HG03558 (cell line): ENCODE results near the gene LZTS2.

Source experiments
- ATAC-seq: cut with Tn5 transposase; IDR thresholded peaks from one replicate; pipeline ENCODE4 v1.9.1; 2021; ENCODE audit warnings: moderate number of reproducible peaks; ENCODE audit not compliant: unreplicated experiment; ENCODE audit errors: extremely low read depth

LZTS2 gene

GRCh38 chr10:101011517-101012423 is 12.2 kb downstream of the LZTS2 start:
- no peak for ATAC-seq

DNA sequence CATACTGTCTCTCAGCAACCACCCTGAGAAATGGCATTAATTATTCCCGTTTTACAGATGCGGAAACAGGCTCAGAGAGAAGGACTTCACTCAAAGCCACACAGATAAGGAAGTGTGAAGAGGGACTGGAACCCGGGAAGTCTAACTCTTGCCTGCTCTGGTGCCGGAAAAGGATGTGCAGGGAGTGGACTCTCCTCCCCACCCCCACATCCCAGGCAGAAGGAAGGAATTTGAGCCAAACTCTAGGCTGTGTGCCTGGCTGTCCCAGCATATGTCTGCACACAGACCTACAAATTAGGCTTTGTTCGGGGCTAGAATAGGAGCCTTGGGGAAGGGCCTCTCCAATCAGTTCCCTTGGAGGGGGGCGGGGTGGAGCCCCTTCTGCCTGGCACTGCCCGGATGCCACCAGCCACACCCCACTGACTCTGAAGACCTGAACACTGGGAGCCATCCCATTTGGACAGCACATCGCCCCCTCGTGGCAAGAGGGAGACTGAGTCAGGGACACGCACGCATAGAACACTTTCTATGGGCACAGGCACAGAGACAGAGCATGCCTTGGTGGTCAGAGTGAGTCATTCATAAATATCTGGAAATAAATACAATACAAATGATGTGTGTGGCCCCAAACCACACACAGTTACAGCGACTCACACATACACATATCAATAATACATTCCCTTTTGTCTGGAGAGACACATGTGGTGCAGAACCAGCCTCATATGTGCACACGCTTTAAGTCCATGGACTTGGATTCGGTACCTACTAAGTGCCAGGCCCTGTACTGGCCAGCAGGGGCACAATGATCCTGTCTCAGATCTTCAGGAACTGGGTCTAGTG is 13.1 kb downstream of the LZTS2 start:
- ATAC-seq = no peak

DNA sequence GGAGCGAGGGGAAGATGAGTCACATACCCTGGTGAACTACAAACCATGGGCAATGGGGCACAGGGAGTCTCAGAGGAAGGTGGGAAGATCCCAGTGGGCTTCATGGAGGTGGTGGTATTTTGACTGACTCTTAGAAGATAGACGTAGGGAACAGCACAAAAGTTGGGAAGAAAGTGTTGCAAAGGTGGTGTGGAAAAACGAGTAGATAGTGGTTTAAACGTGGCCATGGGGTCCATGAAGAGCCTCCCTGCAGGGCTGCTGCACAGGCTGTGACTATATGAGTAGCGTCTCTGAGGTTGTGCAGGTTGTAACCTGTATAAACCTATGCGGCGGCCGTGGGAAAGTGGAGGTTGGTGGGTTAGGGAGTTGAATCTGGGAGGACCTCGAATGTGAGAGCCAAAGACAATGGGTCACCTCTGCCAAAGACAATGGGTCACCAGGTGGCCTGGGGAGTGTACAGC is 13.8 kb downstream of the LZTS2 start:
- ATAC-seq = no peak

DNA sequence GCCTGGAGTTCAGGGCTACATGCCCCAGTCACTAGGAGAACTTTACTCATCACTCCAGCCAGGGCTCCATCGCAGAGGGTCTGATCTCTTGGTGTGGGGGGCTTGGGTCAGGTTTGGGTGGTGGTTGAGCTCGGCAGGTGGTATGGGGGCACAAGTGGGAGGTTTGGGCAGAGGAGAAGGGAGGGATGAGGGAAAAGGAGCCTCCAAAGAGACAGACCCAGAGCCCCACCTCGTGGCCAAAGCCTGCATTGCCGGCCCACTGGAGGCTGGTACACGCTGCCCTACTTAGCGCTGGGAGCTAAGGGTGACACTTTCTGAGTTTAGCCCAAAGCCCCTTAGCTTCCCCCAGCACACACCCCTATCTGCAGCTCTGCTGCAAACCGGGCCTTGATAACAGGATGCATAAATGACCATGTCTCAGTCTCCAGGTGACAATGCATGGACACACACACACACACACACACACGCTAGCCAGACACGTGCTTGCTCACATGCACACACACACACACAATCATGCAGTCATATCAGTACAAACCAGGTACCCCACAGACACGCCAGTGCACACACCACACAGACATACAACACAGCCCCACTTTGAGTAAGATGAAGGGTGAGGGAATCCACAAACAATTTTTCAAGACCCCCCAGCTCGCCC is 14.7 kb downstream of the LZTS2 start:
- no peak for ATAC-seq

GRCh38 chr10:101014966-101015581 is 15.5 kb downstream of the LZTS2 start:
- ATAC-seq = no peak

DNA sequence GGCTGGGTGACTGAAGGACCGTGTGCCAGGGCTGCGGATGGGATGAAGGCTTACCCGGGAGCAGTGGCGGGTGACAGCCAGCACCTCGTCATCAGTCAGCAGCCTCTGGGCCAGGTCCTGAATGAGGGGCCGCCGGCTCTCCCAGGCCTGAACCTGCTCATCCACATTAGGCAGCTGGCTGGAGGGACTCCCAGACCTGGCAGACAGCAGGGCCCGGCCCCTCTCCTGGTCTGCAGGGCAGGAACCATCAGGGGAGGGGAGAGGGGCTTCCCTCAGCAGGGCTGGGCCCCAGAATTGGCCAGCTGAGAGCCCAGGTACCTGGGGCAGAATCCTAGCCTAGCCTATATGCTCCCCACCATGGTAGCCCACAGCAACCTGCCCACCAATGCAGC is 16.0 kb downstream of the LZTS2 start:
- ATAC-seq = no peak

DNA sequence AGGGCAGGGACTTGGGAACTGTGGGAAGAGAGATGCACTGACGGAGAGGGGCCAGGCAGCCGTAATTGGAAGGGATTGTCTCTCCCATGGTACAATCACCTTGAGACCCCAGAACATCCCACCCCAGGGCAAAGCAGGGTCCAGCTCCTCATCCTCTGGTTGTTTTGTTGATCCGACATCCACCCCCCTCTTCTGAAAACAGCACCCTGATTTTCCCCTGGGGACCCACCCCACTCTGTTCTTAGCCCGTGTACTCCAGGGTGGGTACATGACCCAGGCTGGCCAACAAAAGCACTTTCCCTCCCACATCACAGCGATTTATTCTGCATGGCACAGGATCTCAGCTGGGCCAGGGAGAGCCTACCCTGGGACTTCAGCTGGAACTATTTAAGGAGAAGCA is 17.2 kb downstream of the LZTS2 start:
- no peak for ATAC-seq

DNA sequence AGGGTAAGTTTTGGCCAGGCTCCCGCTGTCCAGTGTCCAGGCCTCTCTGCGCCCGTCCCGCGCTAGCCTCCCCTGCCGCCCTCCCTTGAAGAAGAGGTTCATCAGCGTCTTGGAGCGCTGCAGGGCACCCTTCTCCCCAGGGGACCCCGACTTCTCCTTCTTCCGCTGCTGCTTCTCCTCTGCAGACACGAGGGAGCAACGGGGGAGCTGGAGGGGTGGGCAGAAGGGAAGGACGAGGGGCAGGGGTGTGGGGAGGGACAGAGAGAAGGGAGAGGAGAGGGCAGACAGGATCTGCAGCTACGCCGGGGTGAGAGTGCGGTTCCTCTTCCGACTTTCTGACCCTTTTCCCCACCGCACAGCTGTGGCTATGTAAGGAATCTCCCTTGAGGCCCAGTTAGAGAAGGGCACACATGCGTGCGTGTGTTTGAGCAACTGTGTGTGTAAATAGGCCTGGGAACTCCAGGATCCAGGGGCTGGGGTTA is 18.6 kb downstream of the LZTS2 start:
- no peak for ATAC-seq

DNA sequence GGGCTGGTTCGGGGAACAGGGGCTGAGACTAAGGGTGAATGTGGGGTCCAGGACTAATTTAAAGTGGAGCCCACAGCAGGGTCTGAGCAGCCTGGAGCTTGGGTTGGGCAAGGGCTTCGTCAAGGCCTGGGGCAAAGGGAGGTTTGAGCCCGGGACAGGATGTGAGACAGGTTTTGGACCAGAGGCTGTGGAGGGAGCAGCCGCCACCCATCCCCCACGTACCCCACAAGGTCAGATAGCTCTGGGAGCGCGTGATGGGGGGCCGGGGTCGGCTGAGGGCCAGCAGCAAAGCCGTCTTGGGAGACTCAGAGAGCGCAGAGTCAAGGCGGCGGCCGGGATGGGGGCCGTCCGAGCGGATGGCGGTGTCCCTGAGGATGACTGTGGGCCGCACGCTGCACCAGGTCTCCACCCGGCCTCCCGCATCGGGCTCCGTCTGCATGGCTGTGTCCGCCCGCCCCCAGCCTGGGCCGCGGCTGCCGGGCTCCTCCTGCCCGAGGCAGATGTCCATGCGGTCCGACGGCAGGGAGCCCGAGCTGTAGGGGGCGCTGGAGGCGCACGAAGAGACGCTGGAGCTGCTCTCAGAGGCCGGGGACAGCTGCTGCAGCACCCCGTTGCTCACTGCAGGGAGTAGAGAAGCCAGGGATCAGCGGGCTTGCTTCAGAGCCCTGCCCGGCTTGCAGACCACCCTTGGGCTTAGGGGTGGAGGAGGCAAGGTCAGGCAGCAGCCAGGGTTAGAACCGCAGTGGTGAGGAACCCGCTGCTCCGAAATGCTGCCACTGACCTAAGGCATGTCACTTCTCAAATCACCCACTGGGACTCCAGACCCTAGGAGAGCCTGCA is 19.2 kb downstream of the LZTS2 start:
- no peak for ATAC-seq

DNA sequence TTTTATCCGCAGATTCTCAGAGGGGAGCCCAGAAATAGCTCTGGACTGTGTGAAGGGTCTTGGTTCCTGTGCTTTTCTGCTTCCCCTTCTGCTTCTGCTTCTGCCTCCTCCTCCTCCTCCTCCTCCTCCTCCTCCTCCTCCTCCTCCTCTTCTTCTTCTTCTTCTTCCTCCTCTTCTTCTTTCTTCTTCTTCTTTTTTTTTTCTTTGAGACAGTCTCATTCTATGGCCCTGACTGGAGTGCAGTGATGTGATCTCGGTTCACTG is 19.8 kb downstream of the LZTS2 start:
- no peak for ATAC-seq

DNA sequence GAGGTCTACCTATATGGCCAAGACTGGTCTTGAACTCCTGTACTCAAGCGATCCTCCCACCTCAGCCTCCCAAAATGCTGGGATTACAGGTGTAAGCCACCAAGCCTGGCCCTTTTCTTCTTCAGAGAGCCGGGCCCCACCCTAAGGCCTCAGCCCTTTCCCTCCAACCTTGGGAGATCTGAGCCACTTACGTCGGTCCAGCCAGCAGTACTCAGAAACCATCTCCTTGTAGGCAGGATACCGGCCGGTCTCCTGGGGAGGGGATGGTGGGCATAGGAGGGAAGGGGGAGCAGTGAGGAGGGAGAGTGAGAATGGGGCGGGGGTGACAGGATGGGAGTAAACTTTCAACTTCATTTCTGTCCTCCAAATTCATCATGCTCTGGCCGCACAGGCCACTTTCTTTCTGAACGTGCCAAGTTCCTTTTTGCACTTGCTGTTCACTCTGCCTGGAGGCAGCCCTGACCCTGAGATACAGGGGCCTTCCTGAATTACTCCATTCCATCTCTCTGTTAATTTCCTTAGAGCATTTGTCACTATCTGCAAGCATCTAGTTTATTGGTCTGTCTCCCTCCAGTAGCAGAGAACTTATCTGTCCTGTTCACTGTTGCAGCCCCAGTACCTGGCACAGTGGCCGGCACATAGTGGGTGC is 20.9 kb downstream of the LZTS2 start:
- no peak for ATAC-seq

DNA sequence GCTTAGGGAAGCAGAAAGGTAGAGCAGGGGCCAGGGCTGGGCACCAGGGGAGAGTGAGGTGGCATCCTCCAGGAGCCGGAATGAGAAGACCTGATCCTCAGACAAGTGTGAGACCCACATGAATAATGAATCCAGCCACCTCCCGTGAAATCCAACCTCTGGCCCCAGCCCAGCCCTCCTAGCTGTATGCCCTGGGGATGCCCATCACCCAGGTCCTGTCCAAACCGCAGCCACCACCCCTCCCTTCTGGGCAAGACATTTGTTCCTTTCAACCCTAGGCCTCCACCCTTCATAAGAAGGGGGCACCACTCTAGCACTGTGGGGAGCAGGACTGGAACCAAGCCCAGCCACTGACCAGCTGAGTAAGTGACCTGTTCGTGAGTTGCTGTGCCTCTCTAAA is 21.6 kb downstream of the LZTS2 start:
- no peak for ATAC-seq

GRCh38 chr10:101021692-101022251 is 22.2 kb downstream of the LZTS2 start:
- no peak for ATAC-seq

- no peak for ATAC-seq
Observed at GRCh38 chr10:101022967-101023705, 23.5 kb downstream of the LZTS2 start.

DNA sequence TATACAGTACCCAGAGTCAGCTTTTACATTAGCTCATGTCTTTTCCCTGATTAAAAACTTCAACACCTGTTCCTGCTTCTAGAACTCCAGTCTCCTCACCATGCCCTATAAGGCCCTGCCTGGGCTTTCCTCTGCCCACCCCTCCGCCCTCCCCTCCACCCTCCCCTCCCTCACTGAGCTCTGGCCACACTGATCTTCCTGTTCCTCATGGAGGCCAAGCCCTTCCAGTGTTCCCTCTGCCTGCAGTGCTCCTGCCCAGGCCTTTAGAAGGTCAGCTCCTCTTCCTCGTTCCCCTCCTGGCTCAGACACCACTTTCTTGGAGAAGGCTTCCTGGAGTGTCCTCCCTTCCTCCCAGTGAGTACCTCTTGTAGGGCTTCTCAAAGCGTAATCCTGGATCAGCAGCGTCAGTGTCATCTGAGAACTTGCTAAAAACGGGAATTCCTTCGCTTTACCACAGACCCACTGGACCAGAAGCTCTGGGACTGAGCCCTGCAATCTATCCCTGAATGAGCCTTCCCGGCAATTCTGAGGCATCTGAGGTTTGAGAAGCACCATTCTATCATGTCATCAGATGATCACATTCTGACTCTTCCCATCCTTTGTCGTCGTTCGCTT is 27.6 kb downstream of the LZTS2 start:
- no peak for ATAC-seq

GRCh38 chr10:101028446-101029337 is 29.1 kb downstream of the LZTS2 start:
- no peak for ATAC-seq
